Stimulated activated CD4-positive, alpha-beta T cell treated with anti-CD3 and anti-CD28 coated beads, Interleukin-2, amount 100 ng/mL, for 48 hours (primary cell): Measurements from ENCODE around the gene SIM2.

Source experiments
- DNase-seq, 2 donors: peaks; one replicate each; pipeline ENCODE4 v3.0.0-alpha.2; 2020

The SIM2 gene

GRCh38 chr21:36769051-36769839 is 70.3 kb downstream of the SIM2 start:
- no peak for DNase-seq

GRCh38 chr21:36773117-36773516 is 74.2 kb downstream of the SIM2 start:
- DNase-seq, result no peak

- DNase-seq, result no peak
Measured at GRCh38 chr21:36773995-36774394, 75.1 kb downstream of the SIM2 start.

GRCh38 chr21:36776981-36777617 is 78.2 kb downstream of the SIM2 start:
- no peak for DNase-seq

GRCh38 chr21:36780861-36781260 is 81.9 kb downstream of the SIM2 start:
- no peak for DNase-seq

GRCh38 chr21:36783612-36784374 is 84.9 kb downstream of the SIM2 start:
- DNase-seq, result no peak

- DNase-seq, result no peak
Measured at GRCh38 chr21:36784947-36785346, 86.0 kb downstream of the SIM2 start.

GRCh38 chr21:36785615-36786014 is 86.7 kb downstream of the SIM2 start:
- DNase-seq, result no peak

GRCh38 chr21:36786186-36786585 is 87.3 kb downstream of the SIM2 start:
- no peak for DNase-seq

GRCh38 chr21:36788120-36788638 is 89.3 kb downstream of the SIM2 start:
- no peak for DNase-seq

GRCh38 chr21:36790616-36791015 is 91.7 kb downstream of the SIM2 start:
- DNase-seq, result no peak

GRCh38 chr21:36791180-36791579 is 92.3 kb downstream of the SIM2 start:
- no peak for DNase-seq

- no peak for DNase-seq
Measured at GRCh38 chr21:36791695-36792470, 93.0 kb downstream of the SIM2 start.

- DNase-seq, result no peak
Measured at GRCh38 chr21:36792505-36792967, 93.6 kb downstream of the SIM2 start.

GRCh38 chr21:36796070-36796469 is 97.2 kb downstream of the SIM2 start:
- no peak for DNase-seq

- DNase-seq, result no peak
Measured at GRCh38 chr21:36798491-36798890, 99.6 kb downstream of the SIM2 start.
